HEK293 (cell line): ENCODE measurements around the gene PSTK.
A peak's percentile ranks its signal among the peaks of the same experiment; 100 is the strongest.

ENCODE experiments used
- CTCF ChIP-seq: fragments of 450-650 bp; formaldehyde crosslinking; IDR thresholded peaks from 2 replicates; pipeline ENCODE4 v1.5.1; 2016; ENCODE audit warnings: missing biosample characterization, missing genetic modification characterization
- GFI1B ChIP-seq: fragments of 450-650 bp; formaldehyde crosslinking; IDR thresholded peaks from 2 replicates; pipeline ENCODE4 v1.5.1; 2016; ENCODE audit warnings: missing biosample characterization, missing genetic modification characterization
- KLF10 ChIP-seq: fragments of 450-650 bp; IDR thresholded peaks from 2 replicates; pipeline ENCODE4 v1.5.1; 2018; ENCODE audit warnings: missing biosample characterization, mild to moderate bottlenecking, missing genetic modification characterization
- MEIS1 ChIP-seq: sonication (generic); formaldehyde crosslinking; IDR thresholded peaks from 2 replicates; pipeline ENCODE4 v1.8.1; 2022; ENCODE audit warnings: missing genetic modification reagents, mild to moderate bottlenecking, borderline replicate concordance
- ZBTB26 ChIP-seq: fragments of 450-650 bp; formaldehyde crosslinking; optimal IDR thresholded peaks from 2 replicates; pipeline ENCODE3; 2016; ENCODE audit warnings: missing biosample characterization, mild to moderate bottlenecking, missing genetic modification characterization
- ZBTB44 ChIP-seq: fragments of 450-650 bp; IDR thresholded peaks from 2 replicates; pipeline ENCODE4 v1.5.1; 2018; ENCODE audit warnings: missing biosample characterization, mild to moderate bottlenecking, missing genetic modification characterization
- ZFHX2 ChIP-seq: fragments of 450-650 bp; formaldehyde crosslinking; conservative IDR thresholded peaks from 2 replicates; pipeline ENCODE4 v1.5.1; 2016; ENCODE audit warnings: missing biosample characterization, missing genetic modification characterization
- ZNF24 ChIP-seq: fragments of 450-650 bp; formaldehyde crosslinking; IDR thresholded peaks from 2 replicates; pipeline ENCODE4 v1.5.1; 2016; ENCODE audit warnings: missing biosample characterization, missing genetic modification characterization
- ZNF280D ChIP-seq: fragments of 450-650 bp; formaldehyde crosslinking; IDR thresholded peaks from 2 replicates; pipeline ENCODE4 v1.5.1; 2016; ENCODE audit warnings: missing biosample characterization, missing genetic modification characterization
- ZNF311 ChIP-seq: fragments of 450-650 bp; formaldehyde crosslinking; IDR thresholded peaks from 2 replicates; pipeline ENCODE4 v1.5.1; 2017; ENCODE audit warnings: missing biosample characterization, missing genetic modification characterization, borderline replicate concordance
- ZNF37A ChIP-seq: fragments of 450-650 bp; IDR thresholded peaks from 2 replicates; pipeline ENCODE4 v1.5.1; 2018; ENCODE audit warnings: missing biosample characterization, missing genetic modification characterization
- ZNF433 ChIP-seq: fragments of 450-650 bp; formaldehyde crosslinking; IDR thresholded peaks from 2 replicates; pipeline ENCODE4 v1.5.1; 2016; ENCODE audit warnings: missing biosample characterization, missing genetic modification characterization, low read depth
- ZNF473 ChIP-seq: fragments of 450-650 bp; formaldehyde crosslinking; IDR thresholded peaks from 2 replicates; pipeline ENCODE4 v1.5.1; 2017; ENCODE audit warnings: missing biosample characterization, missing genetic modification characterization
- ZNF561 ChIP-seq: fragments of 450-650 bp; IDR thresholded peaks from 2 replicates; pipeline ENCODE4 v1.5.1; 2018; ENCODE audit warnings: missing biosample characterization, missing genetic modification characterization, borderline replicate concordance
- ZNF580 ChIP-seq: fragments of 450-650 bp; formaldehyde crosslinking; IDR thresholded peaks from 2 replicates; pipeline ENCODE4 v1.5.1; 2016; ENCODE audit warnings: missing biosample characterization, missing genetic modification characterization
- ZNF596 ChIP-seq: fragments of 450-650 bp; IDR thresholded peaks from 2 replicates; pipeline ENCODE4 v1.5.0; 2018; ENCODE audit warnings: missing biosample characterization, mild to moderate bottlenecking, missing genetic modification characterization, moderate library complexity
- ZNF660 ChIP-seq: fragments of 450-650 bp; IDR thresholded peaks from 2 replicates; pipeline ENCODE4 v1.5.1; 2018; ENCODE audit warnings: missing biosample characterization, mild to moderate bottlenecking, missing genetic modification characterization
- ZNF704 ChIP-seq: fragments of 450-650 bp; formaldehyde crosslinking; IDR thresholded peaks from 2 replicates; pipeline ENCODE4 v1.5.1; 2016; ENCODE audit warnings: missing biosample characterization, missing genetic modification characterization
- ZNF785 ChIP-seq: fragments of 450-650 bp; formaldehyde crosslinking; IDR thresholded peaks from 2 replicates; pipeline ENCODE4 v1.5.1; 2016; ENCODE audit warnings: missing biosample characterization, missing genetic modification characterization
- TF ChIP-seq, protein P1 (sequence below): fragments of 450-650 bp; formaldehyde crosslinking; IDR thresholded peaks from 2 replicates; pipeline ENCODE4 v1.5.1; 2016; ENCODE audit warnings: missing biosample characterization, missing genetic modification characterization
- TF ChIP-seq, protein P2 (sequence below): fragments of 450-650 bp; formaldehyde crosslinking; IDR thresholded peaks from 2 replicates; pipeline ENCODE4 v1.5.1; 2016; ENCODE audit warnings: missing biosample characterization, missing genetic modification characterization

PSTK gene

GRCh38 chr10:122953902-122954730, 26.1 kb upstream of the PSTK start, which contains the start of gene C10orf88 (continued):
- TF ChIP-seq ZNF311 (no peak), ZNF704 (tag by site-specific recombination) (peak; percentile 92), GFI1B (tag by site-specific recombination) (no peak), ZNF785 (tag by site-specific recombination) (0 out of 2 replicates have a peak, but pooled peaks have one; percentile 42), ZBTB44 (tag by site-specific recombination) (no peak; the same call in 1 of the 2 replicates), ZNF433 (tag by site-specific recombination) (no peak), ZNF473 (no peak), ZNF24 (tag by site-specific recombination) (peak; percentile 82), ZNF580 (tag by site-specific recombination) (peak; percentile 57; the same call in 1 of the 2 replicates), ZFHX2 (tag by site-specific recombination) (peak; percentile 23; the same call in 1 of the 2 replicates), ZBTB26 (tag by site-specific recombination) (peak; percentile 70), ZNF596 (tag by site-specific recombination) (no peak; the same call in 1 of the 2 replicates), ZNF280D (tag by site-specific recombination) (0 out of 2 replicates have a peak, but pooled peaks have one; percentile 23), MEIS1 (no peak), ZNF37A (tag by site-specific recombination) (0 out of 2 replicates have a peak, but pooled peaks have one; percentile 11), ZNF561 (tag by site-specific recombination) (peak; percentile 84), CTCF (tag by site-specific recombination) (peak; percentile 65; the same call in 1 of the 2 replicates), ZNF660 (tag by site-specific recombination) (peak; percentile 96), KLF10 (tag by site-specific recombination) (peak; percentile 31; the same call in 1 of the 2 replicates)
- TF ChIP-seq, protein P1, sequence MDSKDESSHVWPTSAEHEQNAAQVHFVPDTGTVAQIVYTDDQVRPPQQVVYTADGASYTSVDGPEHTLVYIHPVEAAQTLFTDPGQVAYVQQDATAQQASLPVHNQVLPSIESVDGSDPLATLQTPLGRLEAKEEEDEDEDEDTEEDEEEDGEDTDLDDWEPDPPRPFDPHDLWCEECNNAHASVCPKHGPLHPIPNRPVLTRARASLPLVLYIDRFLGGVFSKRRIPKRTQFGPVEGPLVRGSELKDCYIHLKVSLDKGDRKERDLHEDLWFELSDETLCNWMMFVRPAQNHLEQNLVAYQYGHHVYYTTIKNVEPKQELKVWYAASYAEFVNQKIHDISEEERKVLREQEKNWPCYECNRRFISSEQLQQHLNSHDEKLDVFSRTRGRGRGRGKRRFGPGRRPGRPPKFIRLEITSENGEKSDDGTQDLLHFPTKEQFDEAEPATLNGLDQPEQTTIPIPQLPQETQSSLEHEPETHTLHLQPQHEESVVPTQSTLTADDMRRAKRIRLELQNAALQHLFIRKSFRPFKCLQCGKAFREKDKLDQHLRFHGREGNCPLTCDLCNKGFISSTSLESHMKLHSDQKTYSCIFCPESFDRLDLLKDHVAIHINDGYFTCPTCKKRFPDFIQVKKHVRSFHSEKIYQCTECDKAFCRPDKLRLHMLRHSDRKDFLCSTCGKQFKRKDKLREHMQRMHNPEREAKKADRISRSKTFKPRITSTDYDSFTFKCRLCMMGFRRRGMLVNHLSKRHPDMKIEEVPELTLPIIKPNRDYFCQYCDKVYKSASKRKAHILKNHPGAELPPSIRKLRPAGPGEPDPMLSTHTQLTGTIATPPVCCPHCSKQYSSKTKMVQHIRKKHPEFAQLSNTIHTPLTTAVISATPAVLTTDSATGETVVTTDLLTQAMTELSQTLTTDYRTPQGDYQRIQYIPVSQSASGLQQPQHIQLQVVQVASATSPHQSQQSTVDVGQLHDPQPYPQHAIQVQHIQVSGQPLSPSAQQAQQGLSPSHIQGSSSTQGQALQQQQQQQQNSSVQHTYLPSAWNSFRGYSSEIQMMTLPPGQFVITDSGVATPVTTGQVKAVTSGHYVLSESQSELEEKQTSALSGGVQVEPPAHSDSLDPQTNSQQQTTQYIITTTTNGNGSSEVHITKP (tag by site-specific recombination), result peak; percentile 50; the same call in 1 of the 2 replicates
- TF ChIP-seq, protein P2, sequence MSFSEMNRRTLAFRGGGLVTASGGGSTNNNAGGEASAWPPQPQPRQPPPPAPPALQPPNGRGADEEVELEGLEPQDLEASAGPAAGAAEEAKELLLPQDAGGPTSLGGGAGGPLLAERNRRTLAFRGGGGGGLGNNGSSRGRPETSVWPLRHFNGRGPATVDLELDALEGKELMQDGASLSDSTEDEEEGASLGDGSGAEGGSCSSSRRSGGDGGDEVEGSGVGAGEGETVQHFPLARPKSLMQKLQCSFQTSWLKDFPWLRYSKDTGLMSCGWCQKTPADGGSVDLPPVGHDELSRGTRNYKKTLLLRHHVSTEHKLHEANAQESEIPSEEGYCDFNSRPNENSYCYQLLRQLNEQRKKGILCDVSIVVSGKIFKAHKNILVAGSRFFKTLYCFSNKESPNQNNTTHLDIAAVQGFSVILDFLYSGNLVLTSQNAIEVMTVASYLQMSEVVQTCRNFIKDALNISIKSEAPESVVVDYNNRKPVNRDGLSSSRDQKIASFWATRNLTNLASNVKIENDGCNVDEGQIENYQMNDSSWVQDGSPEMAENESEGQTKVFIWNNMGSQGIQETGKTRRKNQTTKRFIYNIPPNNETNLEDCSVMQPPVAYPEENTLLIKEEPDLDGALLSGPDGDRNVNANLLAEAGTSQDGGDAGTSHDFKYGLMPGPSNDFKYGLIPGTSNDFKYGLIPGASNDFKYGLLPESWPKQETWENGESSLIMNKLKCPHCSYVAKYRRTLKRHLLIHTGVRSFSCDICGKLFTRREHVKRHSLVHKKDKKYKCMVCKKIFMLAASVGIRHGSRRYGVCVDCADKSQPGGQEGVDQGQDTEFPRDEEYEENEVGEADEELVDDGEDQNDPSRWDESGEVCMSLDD (tag by site-specific recombination), result 0 out of 2 replicates have a peak, but pooled peaks have one; percentile 20
